ENCODE results near the gene SLBP.

Gene SLBP

GRCh38 chr4:1759170-1759817 lies 47.2 kb upstream of the SLBP start:
- Histone ChIP-seq H3K4me1 (ENCODE audit: control insufficient read depth, insufficient read depth, low read depth, low read length) (peaks cover 29% of the 10 kb centered on the region), H3K9ac (ENCODE audit: low read length) (no peak overlapping the region), H3K4ac (ENCODE audit: low read depth in 1 of 2, low read length in 2 of 2) (no peak overlapping the region), H3K14ac (ENCODE audit: low read length in 2 of 2) (no peak overlapping the region), H4K8ac (ENCODE audit: low read length) (no peak overlapping the region), H2BK15ac (ENCODE audit: low read depth, poor library complexity, severe bottlenecking) (no peak overlapping the region), H3K23ac (ENCODE audit: low read length in 2 of 2) (no peak overlapping the region), H4K91ac (ENCODE audit: low read length) (no peak overlapping the region), H2AFZ (ENCODE audit: low read depth, low read length) (no peak overlapping the region), H2BK5ac (ENCODE audit: low read depth, low read length, poor library complexity, severe bottlenecking) (no peak overlapping the region), H2BK12ac (ENCODE audit: low read length in 2 of 2) (no peak overlapping the region), H3K79me1 (replicated peaks; ENCODE audit: low read length, poor library complexity, severe bottlenecking) (no peaks in the 10 kb centered on the region), H3K27me3 (ENCODE audit: control insufficient read depth in 1 of 2, insufficient read depth in 1 of 2, low read length in 2 of 2) (peaks cover 0 to 20% of the 10 kb centered on the region in 2 experiments), H3K4me3 (ENCODE audit: insufficient read depth in 1 of 2, low read depth in 1 of 2, low read length in 2 of 2) (no peak overlapping the region), H2AK5ac (ENCODE audit: low read length, severe bottlenecking) (no peak overlapping the region), H3K18ac (ENCODE audit: low read depth in 1 of 2, low read length in 2 of 2) (no peak overlapping the region), H3K9me3 (ENCODE audit: control insufficient read depth, low read length) (no peaks in the 10 kb centered on the region), H3K27ac (ENCODE audit: low read length, poor library complexity, severe bottlenecking) (no peak overlapping the region), H3K4me2 (ENCODE audit: low read length, poor library complexity, severe bottlenecking) (no peak overlapping the region), H3K36me3 (ENCODE audit: control insufficient read depth in 1 of 2, insufficient read depth in 2 of 2, low read depth in 1 of 2, low read length in 2 of 2) (no peaks in the 10 kb centered on the region), H2BK120ac (ENCODE audit: low read depth, low read length) (no peak overlapping the region)
- WGBS: 78% methylated on average over 18 of the region's 19 CpGs
- DNase-seq: no peak

GRCh38 chr4:1758306-1759121 lies 46.4 kb upstream of the SLBP start:
- 89% methylated on average over 26 of the region's 27 CpGs for WGBS
- Histone ChIP-seq H4K8ac (ENCODE audit: low read length) (no peak overlapping the region), H3K4me3 (ENCODE audit: insufficient read depth in 1 of 2, low read depth in 1 of 2, low read length in 2 of 2) (peak overlapping the region in 1 of 2 experiments; percentile 3)

GRCh38 chr4:1757836-1758235 lies 45.7 kb upstream of the SLBP start:
- Histone ChIP-seq H3K79me1 (replicated peaks; ENCODE audit: low read length, poor library complexity, severe bottlenecking) (no peaks in the 10 kb centered on the region), H2AFZ (ENCODE audit: low read depth, low read length) (no peak overlapping the region), H3K27ac (ENCODE audit: low read length, poor library complexity, severe bottlenecking) (no peak overlapping the region), H3K4me2 (ENCODE audit: low read length, poor library complexity, severe bottlenecking) (no peak overlapping the region), H3K23ac (ENCODE audit: low read length in 2 of 2) (no peak overlapping the region), H2BK5ac (ENCODE audit: low read depth, low read length, poor library complexity, severe bottlenecking) (no peak overlapping the region), H3K27me3 (ENCODE audit: control insufficient read depth in 1 of 2, insufficient read depth in 1 of 2, low read length in 2 of 2) (peaks cover 0 to 21% of the 10 kb centered on the region in 2 experiments), H4K8ac (ENCODE audit: low read length) (no peak overlapping the region), H3K4me3 (ENCODE audit: insufficient read depth in 1 of 2, low read depth in 1 of 2, low read length in 2 of 2) (peak overlapping the region in 1 of 2 experiments; percentile 3), H2AK5ac (ENCODE audit: low read length, severe bottlenecking) (no peak overlapping the region), H3K36me3 (ENCODE audit: control insufficient read depth in 1 of 2, insufficient read depth in 2 of 2, low read depth in 1 of 2, low read length in 2 of 2) (peaks cover 0 to 3% of the 10 kb centered on the region in 2 experiments), H2BK12ac (ENCODE audit: low read length in 2 of 2) (peak overlapping the region in 1 of 2 experiments; percentile 16), H2BK120ac (ENCODE audit: low read depth, low read length) (no peak overlapping the region), H3K14ac (ENCODE audit: low read length in 2 of 2) (peak overlapping the region in 1 of 2 experiments; percentile 47), H4K91ac (ENCODE audit: low read length) (no peak overlapping the region), H2BK15ac (ENCODE audit: low read depth, poor library complexity, severe bottlenecking) (no peak overlapping the region), H3K4me1 (ENCODE audit: control insufficient read depth, insufficient read depth, low read depth, low read length) (peaks cover 30% of the 10 kb centered on the region), H3K18ac (ENCODE audit: low read depth in 1 of 2, low read length in 2 of 2) (no peak overlapping the region), H3K9me3 (ENCODE audit: control insufficient read depth, low read length) (no peaks in the 10 kb centered on the region), H3K9ac (ENCODE audit: low read length) (no peak overlapping the region), H3K4ac (ENCODE audit: low read depth in 1 of 2, low read length in 2 of 2) (no peak overlapping the region)
- 71% methylated on average over 17 of the region's 17 CpGs for WGBS
- no peak for DNase-seq

More at GRCh38 chr4:1758306-1759121, 46.4 kb upstream of the SLBP start:
- H2BK12ac ChIP-seq (ENCODE audit: low read length in 2 of 2): peak overlapping the region in 1 of 2 experiments; percentile 16
- peak overlapping the region in 1 of 2 experiments; percentile 47 for H3K14ac ChIP-seq (ENCODE audit: low read length in 2 of 2)
- no peak for DNase-seq
- H3K9ac ChIP-seq (ENCODE audit: low read length): no peak overlapping the region
- no peak overlapping the region for H3K18ac ChIP-seq (ENCODE audit: low read depth in 1 of 2, low read length in 2 of 2)
- H3K23ac ChIP-seq (ENCODE audit: low read length in 2 of 2): no peak overlapping the region
- H3K4ac ChIP-seq (ENCODE audit: low read depth in 1 of 2, low read length in 2 of 2): no peak overlapping the region
- no peak overlapping the region for H2AFZ ChIP-seq (ENCODE audit: low read depth, low read length)
- H4K91ac ChIP-seq (ENCODE audit: low read length): peak overlapping the region; percentile 56
- peaks cover 31% of the 10 kb centered on the region for H3K4me1 ChIP-seq (ENCODE audit: control insufficient read depth, insufficient read depth, low read depth, low read length)
- no peak overlapping the region for H2BK120ac ChIP-seq (ENCODE audit: low read depth, low read length)
- H3K9me3 ChIP-seq (ENCODE audit: control insufficient read depth, low read length): no peaks in the 10 kb centered on the region
- peaks cover 0 to 21% of the 10 kb centered on the region in 2 experiments for H3K27me3 ChIP-seq (ENCODE audit: control insufficient read depth in 1 of 2, insufficient read depth in 1 of 2, low read length in 2 of 2)
- peaks cover 0 to 3% of the 10 kb centered on the region in 2 experiments for H3K36me3 ChIP-seq (ENCODE audit: control insufficient read depth in 1 of 2, insufficient read depth in 2 of 2, low read depth in 1 of 2, low read length in 2 of 2)
- no peak overlapping the region for H3K4me2 ChIP-seq (ENCODE audit: low read length, poor library complexity, severe bottlenecking)
- no peak overlapping the region for H2BK15ac ChIP-seq (ENCODE audit: low read depth, poor library complexity, severe bottlenecking)
- H2AK5ac ChIP-seq (ENCODE audit: low read length, severe bottlenecking): no peak overlapping the region
- H2BK5ac ChIP-seq (ENCODE audit: low read depth, low read length, poor library complexity, severe bottlenecking): no peak overlapping the region
- H3K79me1 ChIP-seq (replicated peaks; ENCODE audit: low read length, poor library complexity, severe bottlenecking): no peaks in the 10 kb centered on the region
- H3K27ac ChIP-seq (ENCODE audit: low read length, poor library complexity, severe bottlenecking): no peak overlapping the region
